GM19193 (cell line): ENCODE results near the gene OXCT1.

Experiments
- POLR2A ChIP-seq: IDR thresholded peaks from 4 replicates; pipeline ENCODE4 v1.6.1; 2011; ENCODE audit not compliant: insufficient read depth, insufficient read length; ENCODE audit errors: extremely low read depth

Gene OXCT1

GRCh38 chr5:41772056-41772455 is 98.2 kb downstream of the OXCT1 start:
- TF ChIP-seq POLR2A: no peak

DNA sequence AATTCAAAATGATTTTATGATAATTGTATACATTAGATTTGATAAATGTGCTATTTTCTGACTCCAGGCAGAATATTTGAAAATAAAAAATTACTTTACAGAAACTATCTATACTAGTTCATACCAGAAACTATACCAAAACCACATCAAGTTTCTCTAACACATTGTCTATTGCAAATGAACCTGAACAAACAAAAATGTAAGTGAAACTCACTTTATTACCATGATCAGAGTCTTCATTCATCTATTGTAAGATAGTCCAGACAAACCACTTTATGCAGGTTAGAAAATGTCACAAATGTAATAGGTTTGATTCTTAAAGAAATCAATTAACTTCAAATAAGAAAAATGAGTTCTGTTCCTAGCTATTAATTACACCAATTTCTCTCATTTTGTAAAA is 99.4 kb downstream of the OXCT1 start:
- TF ChIP-seq POLR2A: no peak

DNA sequence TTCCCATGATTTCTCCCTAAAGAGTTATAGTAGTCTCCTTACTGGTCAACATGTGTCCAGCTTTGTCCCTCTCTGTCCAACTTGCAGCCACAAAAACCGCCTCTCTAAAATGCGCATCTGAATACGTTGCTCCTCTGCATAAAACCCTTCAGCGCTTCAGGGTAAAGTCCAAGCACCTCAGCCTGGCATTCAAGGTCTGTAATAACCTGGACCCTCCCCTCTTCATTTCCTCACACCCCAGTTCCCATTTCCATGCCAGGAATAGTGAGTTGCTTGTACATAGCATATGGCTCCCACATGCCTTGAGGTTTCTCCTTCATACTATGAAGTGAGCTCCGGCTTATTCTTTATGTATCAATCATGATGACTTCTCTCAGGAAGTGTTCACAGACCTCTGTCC is 101.5 kb downstream of the OXCT1 start:
- no peak for TF ChIP-seq POLR2A

DNA sequence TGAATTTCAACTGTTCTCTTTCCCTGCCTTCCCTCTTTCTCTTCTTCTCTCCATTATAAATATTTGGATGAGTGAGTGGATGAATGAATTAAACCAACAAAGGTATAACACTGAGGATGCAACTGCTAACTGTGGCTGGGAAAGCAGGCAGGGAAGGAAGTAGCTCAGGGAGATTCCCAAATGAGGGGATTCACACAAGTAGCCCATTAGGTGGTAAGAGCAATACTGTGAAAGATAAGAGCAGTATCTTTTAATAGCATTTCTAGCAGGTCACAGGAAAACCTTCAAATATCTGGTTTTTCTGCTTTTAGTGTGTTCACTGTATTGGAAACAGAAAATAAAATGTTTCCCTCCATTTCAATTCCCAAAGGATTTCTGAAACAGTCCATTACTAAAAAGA is 105.6 kb downstream of the OXCT1 start:
- no peak for TF ChIP-seq POLR2A

- TF ChIP-seq POLR2A: no peak
Observed at GRCh38 chr5:41763574-41763973, 106.7 kb downstream of the OXCT1 start.

- TF ChIP-seq POLR2A: no peak
Observed at GRCh38 chr5:41763081-41763480, 107.1 kb downstream of the OXCT1 start.

DNA sequence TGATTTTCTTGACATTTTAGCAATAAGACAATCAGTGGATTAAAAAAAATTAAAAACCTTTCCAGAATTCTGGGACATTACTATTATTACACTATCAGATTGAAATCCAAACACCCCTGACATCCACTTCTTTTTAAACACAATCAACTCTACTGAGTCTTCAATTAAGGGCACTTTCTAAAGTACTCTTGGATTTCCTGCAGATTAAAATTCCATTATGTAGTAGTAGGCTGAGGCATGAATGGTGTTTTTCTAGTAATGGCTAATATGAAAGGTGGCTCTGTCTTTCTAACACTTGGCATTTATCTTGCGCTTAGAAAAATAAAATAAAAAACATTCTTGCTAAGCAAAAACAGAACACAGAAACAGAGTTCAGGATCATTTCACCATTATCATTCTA is 107.8 kb downstream of the OXCT1 start:
- TF ChIP-seq POLR2A: no peak

DNA sequence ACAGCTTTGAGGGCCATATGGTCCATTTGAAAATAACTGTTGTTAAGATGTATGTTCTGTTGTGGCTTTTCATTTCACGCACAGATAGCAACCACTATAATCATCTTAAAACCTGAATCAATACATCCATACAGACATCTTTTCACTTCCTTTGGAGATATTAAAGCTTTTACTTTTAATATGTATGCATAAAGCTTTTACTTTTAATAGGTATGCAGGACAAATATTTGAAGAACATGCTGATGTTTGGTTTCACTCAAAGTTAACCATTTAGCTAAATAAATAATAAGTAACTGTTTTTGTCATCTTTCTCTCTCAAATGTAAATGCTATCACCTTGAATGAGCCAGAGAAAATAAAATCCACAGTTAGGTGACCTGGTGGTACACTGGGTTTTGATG is 108.6 kb downstream of the OXCT1 start:
- no peak for TF ChIP-seq POLR2A

GRCh38 chr5:41755705-41756104 is 114.5 kb downstream of the OXCT1 start:
- no peak for TF ChIP-seq POLR2A

DNA sequence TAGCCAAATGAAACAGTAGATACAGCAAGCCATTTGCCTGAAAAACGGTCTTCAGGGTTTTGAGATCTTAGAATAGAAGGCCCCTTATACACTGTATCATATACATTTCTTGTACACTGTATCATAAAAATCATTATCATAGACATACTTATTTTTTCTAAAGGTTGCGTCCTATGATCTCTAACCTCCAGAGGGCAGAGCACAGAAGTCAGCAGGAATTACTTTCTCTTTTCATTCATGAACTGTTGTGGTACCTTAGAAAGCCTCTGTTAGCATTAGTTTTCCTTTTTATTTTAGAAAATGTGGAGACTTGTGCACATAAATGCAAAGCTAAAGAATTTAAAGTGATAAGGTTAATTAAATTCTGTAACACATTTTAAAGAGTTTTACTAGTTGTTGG is 115.4 kb downstream of the OXCT1 start:
- no peak for TF ChIP-seq POLR2A

GRCh38 chr5:41751867-41752266 is 118.4 kb downstream of the OXCT1 start:
- no peak for TF ChIP-seq POLR2A

- TF ChIP-seq POLR2A: no peak
Observed at GRCh38 chr5:41748631-41749030, 121.6 kb downstream of the OXCT1 start.

DNA sequence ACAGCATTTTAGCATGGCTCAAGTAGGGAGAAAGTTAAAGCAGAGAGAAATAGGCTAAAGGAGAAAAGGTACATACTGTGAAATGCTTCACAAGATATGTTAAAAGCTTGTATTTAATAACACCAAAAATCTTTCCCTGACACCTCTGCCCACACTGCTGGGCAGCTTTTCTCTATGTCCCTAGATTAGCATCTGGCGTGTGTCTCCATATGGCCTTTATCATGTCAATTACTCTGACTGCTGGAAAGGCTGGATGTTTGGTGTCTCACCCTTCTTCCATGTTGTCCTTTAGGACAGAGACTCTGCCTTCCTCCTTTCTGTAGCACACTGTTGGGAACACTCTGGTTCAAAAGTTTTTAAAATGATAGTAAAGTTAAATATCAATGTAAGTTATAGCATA is 122.5 kb downstream of the OXCT1 start:
- no peak for TF ChIP-seq POLR2A

- TF ChIP-seq POLR2A: no peak
Observed at GRCh38 chr5:41747301-41747700, 122.9 kb downstream of the OXCT1 start.

DNA sequence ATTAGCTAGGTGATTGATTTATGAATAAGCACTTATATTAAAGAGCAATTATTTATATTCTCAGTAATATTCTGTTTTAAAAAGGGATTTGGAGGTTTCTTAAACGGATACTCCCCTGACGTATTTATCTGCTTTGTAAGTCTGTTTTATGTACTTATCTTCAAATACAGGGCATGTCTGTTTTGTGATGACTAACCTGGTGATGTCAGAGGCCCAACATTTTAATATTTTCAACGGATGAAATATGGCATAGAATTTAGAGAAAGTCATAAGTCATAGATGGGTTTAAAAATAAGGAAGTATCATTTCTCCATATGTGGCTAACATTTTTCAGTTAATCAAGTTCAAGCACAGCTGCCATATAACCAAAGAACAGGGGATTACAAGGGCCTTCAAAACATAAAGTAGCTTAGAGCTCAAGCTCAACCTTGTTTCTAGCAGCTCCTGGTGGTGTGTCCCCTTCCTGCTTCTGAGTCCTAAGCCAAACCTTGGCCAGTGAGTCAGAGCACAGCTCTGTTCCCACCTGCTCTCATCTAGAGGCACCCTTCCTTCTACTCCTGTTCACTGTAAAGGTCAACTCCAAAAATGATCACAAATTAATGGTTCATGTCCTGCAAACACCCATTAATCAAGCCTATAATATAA is 131.4 kb downstream of the OXCT1 start:
- TF ChIP-seq POLR2A: no peak

DNA sequence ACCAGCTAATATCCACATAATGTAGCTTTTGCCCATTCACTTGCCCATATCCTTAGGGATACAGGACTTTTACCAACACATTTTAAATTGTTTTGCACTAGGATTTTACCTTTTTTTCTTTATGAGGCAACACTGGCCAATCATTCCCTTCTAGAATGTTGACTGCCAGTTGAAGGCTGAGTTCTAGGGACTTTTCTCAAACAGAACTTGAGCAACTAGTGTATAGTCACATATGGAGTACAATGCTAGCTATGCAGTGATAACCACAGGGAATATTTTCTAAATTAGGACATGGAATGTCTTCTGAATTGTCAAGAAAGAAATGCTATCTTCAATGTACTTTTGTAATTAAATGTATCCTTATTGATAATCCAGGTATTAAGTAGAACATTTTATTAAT is 133.6 kb downstream of the OXCT1 start:
- TF ChIP-seq POLR2A: no peak

DNA sequence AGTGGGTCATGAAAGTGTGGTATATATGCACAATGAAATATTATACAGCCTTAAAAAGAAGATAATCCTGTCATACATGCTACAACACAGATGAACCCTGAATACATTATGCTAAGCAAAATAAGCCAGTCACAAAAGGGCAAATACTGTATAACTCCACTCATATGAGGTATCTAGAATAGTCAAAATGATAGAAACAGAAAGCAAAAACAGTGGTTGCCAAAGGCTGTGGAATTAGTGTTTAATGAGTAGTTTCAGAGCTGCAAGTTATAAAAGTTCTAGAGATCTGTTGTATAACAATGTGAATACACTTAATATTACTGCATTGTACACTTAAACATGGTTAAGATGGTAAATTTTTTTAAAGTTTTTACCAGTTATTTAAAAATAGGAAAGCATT is 135.0 kb downstream of the OXCT1 start:
- no peak for TF ChIP-seq POLR2A
